SJCRH30 (cell line): ENCODE results near the gene CLC. TPM values are rescaled to one million over a fixed set of nuclear protein-coding genes. Genes with fewer than 3 reads are reported as not detected.
"Not testable (repeated sequence)": the region's sequence is repeated elsewhere in the genome, so short reads cannot be mapped to it uniquely, and the experiment has no call there.

Experiments used
- DNase-seq, 2 experiments: peaks; one replicate each; pipeline ENCODE4 v3.0.0-alpha.2; 2015 to 2020
- H3K27ac ChIP-seq: fragments of 250-450 bp; sonication (Bioruptor Pico); 2 replicates; pipeline ENCODE4 v1.5.1; 2020; ENCODE audit warnings: mild to moderate bottlenecking, moderate library complexity
- H3K27me3 ChIP-seq: fragments of 250-450 bp; sonication (Bioruptor Pico); 2 replicates; pipeline ENCODE4 v1.5.1; 2020; ENCODE audit warnings: mild to moderate bottlenecking, moderate library complexity
- H3K36me3 ChIP-seq: fragments of 250-450 bp; sonication (Bioruptor Pico); 2 replicates; pipeline ENCODE4 v1.5.1; 2020; ENCODE audit warnings: mild to moderate bottlenecking, moderate library complexity
- H3K4me1 ChIP-seq: fragments of 250-450 bp; sonication (Bioruptor Pico); 2 replicates; pipeline ENCODE4 v1.5.1; 2020; ENCODE audit warnings: mild to moderate bottlenecking, moderate library complexity
- H3K4me3 ChIP-seq: fragments of 250-450 bp; sonication (Bioruptor Pico); 2 replicates; pipeline ENCODE4 v1.5.1; 2020; ENCODE audit warnings: mild to moderate bottlenecking, moderate library complexity
- H3K9me3 ChIP-seq: fragments of 250-450 bp; sonication (Bioruptor Pico); replicated peaks from 2 replicates; pipeline ENCODE4 v1.5.1; 2020; ENCODE audit warnings: mild to moderate bottlenecking, moderate library complexity
- total RNA-seq: library from RNA; depleted of rRNA; stranded (reverse); fragments of >200 nt; shearing (Covaris generic); gene quantifications from 2 replicates; pipeline ENCODE4 v1.2.3, GENCODE V29; 2014

The CLC gene
- total RNA-seq, 1 experiment from 2014 or later: not detected

DNA sequence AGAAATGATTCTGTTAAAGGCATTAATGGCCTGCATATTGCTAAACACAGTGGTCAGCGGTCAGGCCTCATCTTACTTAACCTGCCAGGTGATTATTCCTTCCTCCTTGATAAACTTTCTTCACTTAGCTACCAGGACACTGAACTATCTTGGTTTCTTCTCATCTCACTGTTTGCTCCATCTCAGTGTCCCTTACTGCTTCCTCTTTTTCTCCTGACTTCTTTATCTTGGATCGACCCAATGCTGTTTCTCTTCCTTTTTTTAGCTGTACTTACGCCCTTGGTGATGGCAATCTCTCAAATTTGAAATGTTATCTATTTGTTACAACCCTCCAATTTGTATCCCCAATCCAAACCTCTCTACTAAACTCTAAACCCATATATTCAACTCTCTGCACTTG, 7.8 kb upstream of the CLC start:
- Histone ChIP-seq H3K27ac (no peak overlapping the region), H3K9me3 (no peaks in the 10 kb centered on the region), H3K4me3 (no peak overlapping the region), H3K36me3 (no peaks in the 10 kb centered on the region), H3K4me1 (no peaks in the 10 kb centered on the region), H3K27me3 (peaks cover 11% of the 10 kb centered on the region)
- no peak for DNase-seq

GRCh38 chr19:39740395-39740794, 2.6 kb upstream of the CLC start:
- Histone ChIP-seq H3K4me1 (no peaks in the 10 kb centered on the region), H3K36me3 (no peaks in the 10 kb centered on the region), H3K4me3 (no peak overlapping the region), H3K27ac (no peak overlapping the region), H3K9me3 (no peaks in the 10 kb centered on the region), H3K27me3 (peaks cover 3% of the 10 kb centered on the region)
- no peak for DNase-seq

- no peak overlapping the region for H3K4me3 ChIP-seq
- H3K27me3 ChIP-seq: peaks cover 3% of the 10 kb centered on the region
- H3K36me3 ChIP-seq: no peaks in the 10 kb centered on the region
- H3K4me1 ChIP-seq: no peaks in the 10 kb centered on the region
- no peaks in the 10 kb centered on the region for H3K9me3 ChIP-seq
- H3K27ac ChIP-seq: no peak overlapping the region
- DNase-seq: no peak
Observed at GRCh38 chr19:39738814-39739213, 985 bp upstream of the CLC start.

- DNase-seq: no peak
- H3K4me3 ChIP-seq: no peak overlapping the region
- H3K36me3 ChIP-seq: no peaks in the 10 kb centered on the region
- H3K27me3 ChIP-seq: peaks cover 3% of the 10 kb centered on the region
- no peak overlapping the region for H3K27ac ChIP-seq
- no peaks in the 10 kb centered on the region for H3K9me3 ChIP-seq
- H3K4me1 ChIP-seq: no peaks in the 10 kb centered on the region
Observed at GRCh38 chr19:39737351-39737750, 478 bp downstream of the CLC start.

GRCh38 chr19:39736088-39736487, 1.7 kb downstream of the CLC start:
- Histone ChIP-seq H3K9me3 (no peaks in the 10 kb centered on the region), H3K27ac (no peak overlapping the region), H3K36me3 (no peaks in the 10 kb centered on the region), H3K4me1 (no peaks in the 10 kb centered on the region), H3K4me3 (no peak overlapping the region), H3K27me3 (peaks cover 3% of the 10 kb centered on the region)
- no peak for DNase-seq

- no peak overlapping the region for H3K27ac ChIP-seq
Observed at GRCh38 chr19:39735688-39736087, 2.1 kb downstream of the CLC start.

DNA sequence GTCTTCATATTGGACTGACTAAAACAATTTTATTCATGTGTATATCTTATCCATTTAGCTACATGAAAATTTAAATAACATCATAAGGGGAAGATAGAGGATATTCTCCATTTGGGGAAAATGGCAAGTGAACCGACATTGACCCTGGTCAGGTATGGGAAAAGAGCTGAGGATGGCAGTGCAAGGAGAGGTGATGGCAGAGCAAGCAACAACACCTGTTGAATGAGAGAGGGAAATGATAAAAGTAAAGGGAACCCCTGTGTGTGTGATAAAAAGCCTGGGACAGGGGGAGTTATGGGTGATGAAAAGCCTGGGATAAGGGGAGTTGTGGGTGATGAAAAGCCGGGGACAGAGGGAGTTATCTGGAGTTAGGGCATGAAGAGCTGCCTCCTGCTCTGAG, 4.0 kb downstream of the CLC start:
- H3K4me3 ChIP-seq: no peak overlapping the region
- H3K9me3 ChIP-seq: no peaks in the 10 kb centered on the region
- no peak for DNase-seq
- H3K4me1 ChIP-seq: no peaks in the 10 kb centered on the region
- H3K36me3 ChIP-seq: no peaks in the 10 kb centered on the region
- H3K27me3 ChIP-seq: no peaks in the 10 kb centered on the region; the same call in 1 of the 2 replicates
- H3K27ac ChIP-seq: no peak overlapping the region

More at GRCh38 chr19:39735688-39736087, 2.1 kb downstream of the CLC start:
- Histone ChIP-seq H3K27me3 (peaks cover 3% of the 10 kb centered on the region), H3K9me3 (no peaks in the 10 kb centered on the region), H3K36me3 (no peaks in the 10 kb centered on the region), H3K4me3 (no peak overlapping the region), H3K4me1 (no peaks in the 10 kb centered on the region)
- DNase-seq: no peak

DNA sequence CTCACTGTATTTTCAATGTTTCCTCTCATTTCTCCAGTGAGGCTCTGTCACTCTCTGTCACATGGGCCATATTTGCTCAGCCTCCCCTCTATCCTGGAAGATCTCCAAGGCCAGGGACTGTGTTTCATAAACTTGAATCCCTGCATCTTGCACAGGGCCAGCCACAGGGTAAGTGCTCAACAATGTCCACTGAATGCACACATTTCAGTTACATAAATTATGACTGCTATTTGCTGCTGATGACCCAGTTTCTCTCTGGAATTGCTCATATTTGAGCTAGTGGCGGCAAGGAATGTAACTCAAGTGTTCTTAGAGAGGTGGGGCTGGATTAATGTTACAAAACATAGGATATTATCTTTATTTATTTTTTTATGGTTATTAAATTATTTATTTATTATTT, 6.1 kb downstream of the CLC start:
- Histone ChIP-seq H3K9me3 (no peaks in the 10 kb centered on the region), H3K27ac (no peak overlapping the region), H3K4me3 (no peak overlapping the region), H3K4me1 (no peaks in the 10 kb centered on the region), H3K36me3 (no peaks in the 10 kb centered on the region), H3K27me3 (0 out of 2 replicates have a peak, but pooled peaks cover 4% of the 10 kb centered on the region)
- DNase-seq: no peak

GRCh38 chr19:39729594-39729993, 8.2 kb downstream of the CLC start:
- Histone ChIP-seq H3K27ac (no peak overlapping the region), H3K36me3 (no peaks in the 10 kb centered on the region), H3K4me1 (no peaks in the 10 kb centered on the region), H3K27me3 (0 out of 2 replicates have a peak, but pooled peaks cover 4% of the 10 kb centered on the region), H3K4me3 (no peak overlapping the region), H3K9me3 (no peaks in the 10 kb centered on the region)
- DNase-seq: no peak

GRCh38 chr19:39728040-39728439, 9.8 kb downstream of the CLC start:
- no peak for DNase-seq
- Histone ChIP-seq H3K27ac (no peak overlapping the region), H3K4me1 (no peaks in the 10 kb centered on the region), H3K36me3 (no peaks in the 10 kb centered on the region), H3K27me3 (0 out of 2 replicates have a peak, but pooled peaks cover 4% of the 10 kb centered on the region), H3K4me3 (no peak overlapping the region), H3K9me3 (no peaks in the 10 kb centered on the region)

DNA sequence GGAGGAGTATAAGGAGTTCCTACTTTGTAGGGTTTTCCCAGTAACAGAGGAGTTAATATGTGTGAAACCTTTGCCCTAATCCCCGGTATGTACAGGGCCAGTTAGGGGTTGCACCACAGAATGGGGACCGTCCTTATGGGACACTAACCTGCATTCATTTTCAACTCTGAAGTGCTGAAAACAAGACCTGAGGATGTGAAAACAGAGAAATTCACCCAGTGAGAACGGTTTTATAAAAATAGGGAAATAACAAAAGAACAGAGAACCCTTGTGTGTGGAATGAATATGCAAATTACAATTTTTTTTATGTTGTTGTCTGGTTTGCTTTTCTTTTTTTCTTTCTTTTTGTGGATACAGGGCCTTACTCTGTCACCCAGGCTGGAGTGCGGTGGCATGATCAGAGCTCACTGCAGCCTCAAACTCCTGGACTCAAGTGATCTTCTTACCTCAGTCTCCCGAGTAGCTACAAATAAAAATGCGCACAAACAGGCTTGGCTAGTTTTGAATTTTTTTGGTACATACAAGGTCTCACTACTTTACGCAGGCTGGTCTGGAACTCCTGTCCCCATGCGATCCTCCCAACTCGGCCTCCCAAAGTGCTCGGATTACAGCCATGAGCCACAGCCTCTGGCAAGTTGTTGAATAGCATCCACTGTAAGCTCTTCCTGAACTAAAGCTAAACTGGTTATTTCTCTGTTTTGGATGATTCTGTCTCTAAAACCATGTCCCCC, 10.6 kb downstream of the CLC start:
- no peaks in the 10 kb centered on the region for H3K9me3 ChIP-seq
- no peaks in the 10 kb centered on the region for H3K4me1 ChIP-seq
- no peak overlapping the region for H3K4me3 ChIP-seq
- H3K36me3 ChIP-seq: no peaks in the 10 kb centered on the region
- no peak overlapping the region for H3K27ac ChIP-seq
- DNase-seq: no peak
- H3K27me3 ChIP-seq: 0 out of 2 replicates have a peak, but pooled peaks cover 7% of the 10 kb centered on the region

- H3K36me3 ChIP-seq: no peaks in the 10 kb centered on the region
- no peak for DNase-seq
- no peaks in the 10 kb centered on the region for H3K4me1 ChIP-seq
- 0 out of 2 replicates have a peak, but pooled peaks cover 7% of the 10 kb centered on the region for H3K27me3 ChIP-seq
- no peak overlapping the region for H3K4me3 ChIP-seq
- H3K27ac ChIP-seq: no peak overlapping the region
- no peaks in the 10 kb centered on the region for H3K9me3 ChIP-seq
Observed at GRCh38 chr19:39725995-39726394, 11.8 kb downstream of the CLC start.

DNA sequence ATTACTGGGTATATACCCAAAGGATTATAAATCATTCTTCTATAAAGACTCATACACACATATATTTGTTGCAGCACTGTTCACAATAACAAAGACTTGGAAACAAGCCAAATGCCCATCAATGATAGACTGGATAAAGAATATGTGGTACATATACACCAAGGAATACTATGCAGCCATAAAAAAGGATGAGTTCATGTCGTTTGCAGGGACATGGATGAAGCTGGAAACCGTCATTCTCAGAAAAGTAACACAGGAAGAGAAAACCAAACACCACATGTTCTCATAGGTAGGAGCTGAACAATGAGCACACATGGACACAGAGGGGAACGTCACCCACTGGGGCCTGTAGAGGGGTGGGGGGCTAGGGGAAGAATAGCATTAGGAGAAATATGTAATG, 17.7 kb downstream of the CLC start:
- H3K27ac ChIP-seq, H3K9me3 ChIP-seq, H3K27me3 ChIP-seq, H3K4me1 ChIP-seq, H3K4me3 ChIP-seq, H3K36me3 ChIP-seq, DNase-seq: not testable (repeated sequence)

GRCh38 chr19:39710333-39710890, 27.4 kb downstream of the CLC start:
- no peaks in the 10 kb centered on the region; the same call in 1 of the 2 replicates for H3K27me3 ChIP-seq
- no peak for DNase-seq
- H3K27ac ChIP-seq: no peak overlapping the region
- no peaks in the 10 kb centered on the region for H3K36me3 ChIP-seq
- H3K9me3 ChIP-seq: no peaks in the 10 kb centered on the region; the same call in 1 of the 2 replicates
- H3K4me1 ChIP-seq: no peaks in the 10 kb centered on the region
- H3K4me3 ChIP-seq: no peak overlapping the region

DNA sequence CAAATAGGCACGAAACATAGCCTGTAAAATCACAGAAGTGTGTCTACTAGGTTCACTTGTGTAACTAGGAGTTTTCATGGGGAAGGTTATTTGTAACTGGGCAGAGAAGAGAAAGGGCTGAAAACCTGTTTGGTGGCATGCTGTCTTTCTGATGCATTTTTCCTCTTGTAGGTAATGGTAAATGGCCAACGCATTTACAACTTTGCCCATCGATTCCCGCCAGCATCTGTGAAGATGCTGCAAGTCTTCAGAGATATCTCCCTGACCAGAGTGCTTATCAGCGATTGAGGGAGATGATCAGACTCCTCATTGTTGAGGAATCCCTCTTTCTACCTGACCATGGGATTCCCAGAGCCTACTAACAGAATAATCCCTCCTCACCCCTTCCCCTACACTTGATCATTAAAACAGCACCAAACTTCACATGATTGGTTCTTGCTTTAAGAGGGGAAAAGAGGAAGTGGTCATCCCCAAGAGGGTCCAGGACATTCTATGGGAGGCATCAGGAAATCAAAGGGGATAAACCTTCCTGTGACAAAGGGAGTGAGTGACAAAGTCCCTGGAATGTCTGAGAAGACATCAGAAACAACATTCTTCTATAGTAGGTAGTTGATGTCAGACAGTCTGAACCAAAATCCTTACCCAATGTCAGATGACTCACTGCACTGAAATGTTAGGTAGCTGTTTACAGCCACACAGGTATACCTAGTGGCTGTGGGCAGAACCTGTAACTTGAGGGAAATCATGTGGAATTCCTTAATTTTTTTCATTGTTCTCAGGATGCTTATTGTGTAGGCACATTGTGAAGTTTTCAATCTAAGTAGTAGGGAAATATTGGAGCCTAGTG, 28.6 kb downstream of the CLC start:
- Histone ChIP-seq H3K4me3 (no peak overlapping the region), H3K4me1 (no peaks in the 10 kb centered on the region), H3K36me3 (no peaks in the 10 kb centered on the region), H3K9me3 (no peaks in the 10 kb centered on the region; the same call in 1 of the 2 replicates), H3K27ac (no peak overlapping the region), H3K27me3 (no peaks in the 10 kb centered on the region; the same call in 1 of the 2 replicates)
- no peak for DNase-seq
